ENCODE measurements around the gene SRPK2. TPM values are rescaled to one million over a fixed set of nuclear protein-coding genes. Genes with fewer than 3 reads are reported as not detected.
"Not testable (repeated sequence)": the region's sequence is repeated elsewhere in the genome, so short reads cannot be mapped to it uniquely, and the experiment has no call there.

The SRPK2 gene
- total RNA-seq, 4 donors from 2014 or later = 41.0 to 87.1 (median 67.1) TPM

- no peak for DNase-seq (ENCODE audit: low spot score in 2 of 2)
- intact Hi-C loops (cut with DNase I; ENCODE audit: low total_unique reads) = no loop called here
- TF ChIP-seq POLR2A (IDR thresholded peaks at IDR 0.05) = no peak
- no peak for TF ChIP-seq CTCF (IDR thresholded peaks at IDR 0.05)
- H3K4me3 ChIP-seq (ENCODE audit: low read depth, poor library complexity, severe bottlenecking) = no peak overlapping the region
- WGBS, 2 donors = 98 to 100% methylated on average over 2 of the region's 2 CpGs
Observed at GRCh38 chr7:105423987-105424386, 35.3 kb upstream of the SRPK2 start.

- intact Hi-C loops (cut with DNase I; ENCODE audit: low total_unique reads) = no loop called here
- WGBS, 2 donors = 80 to 84% methylated on average over 8 of the region's 8 CpGs
- TF ChIP-seq POLR2A (IDR thresholded peaks at IDR 0.05) (no peak), CTCF (IDR thresholded peaks at IDR 0.05) (no peak)
- H3K4me3 ChIP-seq (ENCODE audit: low read depth, poor library complexity, severe bottlenecking) = no peak overlapping the region
- DNase-seq (ENCODE audit: low spot score in 2 of 2) = no peak
Observed at GRCh38 chr7:105413887-105414437, 25.2 kb upstream of the SRPK2 start.

- DNase-seq (ENCODE audit: low spot score in 2 of 2); intact Hi-C loops (cut with DNase I; ENCODE audit: low total_unique reads); H3K4me3 ChIP-seq (ENCODE audit: low read depth, poor library complexity, severe bottlenecking): not testable (repeated sequence)
- WGBS, 2 donors = 80 to 97% methylated on average over 1 to 6 of the region's 36 CpGs
Observed at GRCh38 chr7:105410774-105411173, 22.1 kb upstream of the SRPK2 start.

- WGBS, 2 donors = 91% methylated on average over 3 of the region's 3 CpGs
- DNase-seq (ENCODE audit: low spot score in 2 of 2); intact Hi-C loops (cut with DNase I; ENCODE audit: low total_unique reads); H3K4me3 ChIP-seq (ENCODE audit: low read depth, poor library complexity, severe bottlenecking): not testable (repeated sequence)
Observed at GRCh38 chr7:105409775-105410174, 21.1 kb upstream of the SRPK2 start.

- intact Hi-C loops (cut with DNase I; ENCODE audit: low total_unique reads) = no loop called here
- no peak overlapping the region for H3K4me3 ChIP-seq (ENCODE audit: low read depth, poor library complexity, severe bottlenecking)
- WGBS, 2 donors = 77 to 78% methylated on average over 5 of the region's 5 CpGs
- TF ChIP-seq POLR2A (IDR thresholded peaks at IDR 0.05) (no peak), CTCF (IDR thresholded peaks at IDR 0.05) (no peak)
- DNase-seq (ENCODE audit: low spot score in 2 of 2) = no peak
Observed at GRCh38 chr7:105408791-105409410, 20.2 kb upstream of the SRPK2 start.

- 88% methylated on average over 6 of the region's 6 CpGs for WGBS, 2 donors
- TF ChIP-seq CTCF (IDR thresholded peaks at IDR 0.05) (no peak), POLR2A (IDR thresholded peaks at IDR 0.05) (no peak)
- no peak overlapping the region for H3K4me3 ChIP-seq (ENCODE audit: low read depth, poor library complexity, severe bottlenecking)
- no peak for DNase-seq (ENCODE audit: low spot score in 2 of 2)
- intact Hi-C loops (cut with DNase I; ENCODE audit: low total_unique reads) = no loop called here
Observed at GRCh38 chr7:105403128-105403527, 14.4 kb upstream of the SRPK2 start.
